Stimulated activated CD8-positive, alpha-beta memory T cell treated with anti-CD3 and anti-CD28 coated beads, Interleukin-7, amount 100 ng/mL, for 24 hours (primary cell): ENCODE data around the gene SPDEF.

Experiments used
- DNase-seq: peaks from one replicate; pipeline ENCODE4 v3.0.0-alpha.2; 2020; ENCODE audit warnings: low read depth

Gene SPDEF

DNA sequence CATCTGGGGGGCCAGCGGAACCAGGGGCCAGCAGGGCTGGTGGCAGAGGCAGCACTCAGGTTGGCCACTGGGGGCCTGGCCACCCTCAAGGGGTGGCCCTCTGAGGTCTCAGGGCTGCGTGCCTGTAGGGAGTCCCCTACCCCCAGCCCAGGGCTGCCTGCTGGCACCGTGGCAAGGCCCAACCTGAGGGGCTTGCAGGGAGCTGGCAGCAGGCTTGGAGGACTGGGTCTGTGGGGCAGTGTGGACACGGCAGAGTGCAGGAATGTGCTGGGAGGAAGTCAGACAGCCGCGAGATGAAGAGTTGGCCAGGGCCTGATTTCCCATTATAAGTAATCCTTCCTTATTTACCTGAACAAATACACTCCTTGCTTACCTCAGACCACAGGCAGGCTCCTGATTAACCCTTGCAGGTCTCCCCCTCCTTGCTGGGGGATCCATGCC is at the start of gene SPDEF:
SPDEF (minus strand) TSS at position 299 of the 441 bp plus-strand sequence. CDS start 11,874 bp downstream, outside the sequence.
- DNase-seq = no peak

DNA sequence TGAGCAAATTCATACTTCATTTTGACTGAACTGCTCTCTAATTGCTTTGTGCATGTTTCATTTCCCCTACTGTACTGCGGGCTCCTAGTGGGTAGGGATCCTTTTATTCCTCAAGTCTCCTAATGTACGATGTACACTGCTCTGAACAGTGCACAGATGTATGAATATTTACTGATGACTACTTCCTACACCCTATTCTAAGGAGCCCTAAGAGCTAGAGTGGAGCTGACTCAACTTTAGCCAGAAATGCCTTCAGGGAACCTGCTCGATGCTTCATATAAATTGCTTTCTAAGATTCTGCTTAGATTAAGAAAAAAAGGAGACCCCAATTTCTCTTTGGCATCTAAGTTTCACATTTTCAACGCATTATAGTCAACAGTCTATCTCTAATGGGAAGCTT is 47.6 kb upstream of the SPDEF start:
- DNase-seq = no peak

DNA sequence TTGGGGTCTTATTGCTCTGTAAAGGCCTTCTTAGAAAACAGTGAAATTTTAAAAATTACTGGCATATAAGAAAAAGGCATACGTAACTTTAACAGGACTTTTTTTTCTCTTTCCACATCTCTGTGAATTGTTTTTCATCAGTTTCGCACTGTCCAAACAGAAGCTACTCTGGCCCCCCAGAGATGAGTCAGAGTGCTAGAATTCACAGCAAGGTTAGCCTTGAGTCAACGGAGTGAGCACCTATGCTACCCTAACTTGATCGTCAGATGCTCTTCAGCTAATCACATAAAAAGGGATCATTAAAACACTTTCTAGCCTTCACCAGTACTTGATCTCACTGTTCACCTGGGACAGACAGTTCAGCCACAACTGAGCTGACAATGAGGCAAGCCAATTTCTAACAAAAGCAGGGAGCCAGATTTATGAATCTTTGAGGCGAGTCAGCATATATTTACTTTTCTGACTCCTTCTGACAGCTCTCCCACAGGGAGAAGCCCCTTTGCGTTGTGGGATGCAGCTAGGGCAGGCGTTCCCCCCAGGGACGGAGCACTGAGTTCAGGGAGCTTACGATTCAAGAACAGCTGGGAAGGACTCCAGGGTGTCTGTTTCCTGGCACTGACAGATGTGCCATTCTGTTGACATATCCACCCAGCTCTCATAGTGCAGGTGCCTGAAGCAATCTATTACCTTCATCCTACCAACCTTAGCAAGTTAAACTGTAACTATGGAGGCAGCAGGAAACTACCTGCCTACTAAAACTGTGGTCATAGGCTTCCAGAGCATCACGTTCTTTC is 46.4 kb upstream of the SPDEF start:
- DNase-seq = no peak

DNA sequence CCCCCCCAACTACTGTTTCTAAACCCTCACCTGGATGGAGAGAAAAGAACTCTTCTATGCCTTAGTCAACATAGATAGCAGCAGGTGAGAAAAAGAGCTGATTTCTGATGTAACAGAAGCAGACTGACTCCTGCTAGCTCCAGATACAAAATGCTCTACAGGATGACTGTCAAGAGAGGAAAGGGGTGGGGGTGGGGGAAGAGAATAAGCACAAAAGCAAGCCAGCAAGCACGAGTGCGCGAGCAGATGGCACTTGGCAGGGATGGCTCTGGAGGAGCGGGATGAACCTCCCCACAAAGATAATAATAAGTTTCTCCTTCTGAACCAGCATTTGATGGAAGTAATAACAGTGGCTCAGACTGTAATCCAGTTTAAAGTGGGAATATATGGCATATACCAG is 45.6 kb upstream of the SPDEF start:
- no peak for DNase-seq

DNA sequence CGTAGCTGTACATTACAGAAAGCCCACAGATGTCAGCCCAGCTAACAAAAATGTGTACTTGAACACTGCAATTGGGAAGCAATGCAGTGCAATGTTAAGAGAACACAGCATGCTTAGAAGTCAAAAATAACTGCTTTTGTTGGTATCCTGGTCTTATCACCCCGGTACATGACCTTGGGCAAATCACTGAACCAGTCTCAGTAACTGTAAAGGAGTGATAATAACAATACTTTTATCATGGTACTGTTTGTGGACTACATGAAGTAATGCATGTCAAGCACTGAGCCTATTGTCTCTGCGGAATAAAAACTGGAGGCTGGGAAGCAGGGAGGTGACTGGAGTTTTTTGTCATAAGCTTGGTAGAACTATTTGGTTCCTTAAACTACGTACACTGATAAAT is 44.7 kb upstream of the SPDEF start:
- DNase-seq = no peak

DNA sequence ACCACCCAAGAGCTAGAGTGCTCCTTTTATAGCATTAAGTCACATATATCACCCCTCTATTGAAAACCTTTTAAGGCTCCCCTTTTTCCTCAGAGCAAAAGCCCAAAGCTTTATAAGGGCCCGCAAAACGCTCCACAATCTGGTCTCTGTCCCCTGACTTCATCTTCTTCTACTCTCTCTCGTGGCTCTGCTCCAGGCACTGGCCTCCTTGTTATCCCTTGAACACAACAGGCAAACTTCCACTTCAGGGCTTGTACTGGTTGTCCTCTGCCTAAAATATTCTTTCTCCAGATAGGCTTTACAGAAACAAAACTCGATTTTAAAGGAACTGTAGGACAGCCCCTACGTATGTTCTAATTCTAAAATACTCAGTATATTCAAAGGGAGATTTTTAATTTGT is 44.0 kb upstream of the SPDEF start:
- DNase-seq = no peak

DNA sequence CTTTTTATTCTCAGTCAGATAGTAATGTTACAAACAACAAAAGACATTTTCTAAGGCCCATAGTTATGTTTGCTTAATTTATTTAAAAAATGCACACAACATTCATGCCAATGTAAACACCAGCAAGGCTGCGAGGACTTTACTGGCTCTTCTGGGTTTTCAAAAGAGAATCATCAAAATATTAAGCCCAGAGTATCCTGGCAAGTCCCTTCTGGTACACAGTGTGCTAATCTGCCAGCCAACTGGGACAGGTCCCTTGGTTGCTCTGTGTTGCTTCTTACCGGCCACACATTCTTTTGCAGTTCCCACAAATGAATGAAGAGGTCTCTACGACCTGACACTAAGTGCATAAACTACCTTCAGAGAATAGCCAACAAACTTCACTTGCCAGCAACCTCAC is 42.6 kb upstream of the SPDEF start:
- DNase-seq = no peak

DNA sequence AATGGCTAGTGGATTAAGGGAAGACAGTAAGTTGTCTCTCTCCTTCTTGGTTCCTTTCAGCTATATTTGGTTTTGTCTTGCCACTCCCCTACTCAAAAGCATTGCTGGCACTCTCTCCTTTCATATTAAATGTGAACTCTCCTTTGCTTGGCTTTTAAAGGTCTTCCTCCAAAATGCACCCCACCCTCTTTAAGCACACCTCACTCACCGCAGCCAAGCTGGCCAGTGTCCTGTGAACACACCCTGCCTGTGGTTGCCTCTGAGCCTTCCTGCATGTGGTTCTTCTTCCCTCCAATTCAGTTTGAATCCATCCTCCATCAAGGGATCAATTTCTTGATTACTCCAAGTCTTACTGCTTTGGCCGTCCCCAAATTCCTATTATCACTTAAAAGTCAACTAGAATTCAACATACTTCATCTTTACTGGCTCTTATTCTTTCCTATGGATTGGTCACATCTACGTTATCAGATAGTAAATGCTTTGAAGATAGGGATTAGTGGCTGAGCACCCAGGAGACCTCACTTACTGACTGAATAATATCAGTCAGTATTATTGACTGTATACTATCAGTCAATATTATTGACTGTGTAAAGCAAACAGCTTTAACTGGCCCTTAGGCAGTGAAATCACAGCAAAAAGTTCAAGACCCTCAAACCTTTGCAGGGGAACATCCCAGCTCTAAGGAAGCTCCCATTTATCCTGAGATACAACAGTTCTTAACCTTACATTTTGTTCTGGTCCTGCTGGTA is 41.6 kb upstream of the SPDEF start:
- DNase-seq = no peak

DNA sequence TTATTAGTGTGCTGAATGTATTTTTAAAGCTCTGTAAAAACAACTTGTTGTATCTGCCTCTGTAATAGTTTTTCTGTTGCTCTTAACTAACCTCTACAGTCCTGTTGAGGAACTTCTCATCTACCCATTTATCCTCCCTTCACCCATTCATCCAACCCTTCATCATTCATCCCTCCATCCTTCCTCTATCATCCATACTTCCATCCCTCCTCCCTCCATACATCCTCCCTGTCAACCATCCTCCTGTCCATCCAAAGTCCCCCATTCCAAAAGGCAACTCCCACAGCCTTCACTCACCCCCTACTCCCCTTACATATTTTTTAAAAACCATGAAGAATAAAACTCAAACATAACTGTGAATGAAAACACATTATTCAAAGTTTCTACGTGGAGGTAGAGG is 40.7 kb upstream of the SPDEF start:
- DNase-seq = no peak

DNA sequence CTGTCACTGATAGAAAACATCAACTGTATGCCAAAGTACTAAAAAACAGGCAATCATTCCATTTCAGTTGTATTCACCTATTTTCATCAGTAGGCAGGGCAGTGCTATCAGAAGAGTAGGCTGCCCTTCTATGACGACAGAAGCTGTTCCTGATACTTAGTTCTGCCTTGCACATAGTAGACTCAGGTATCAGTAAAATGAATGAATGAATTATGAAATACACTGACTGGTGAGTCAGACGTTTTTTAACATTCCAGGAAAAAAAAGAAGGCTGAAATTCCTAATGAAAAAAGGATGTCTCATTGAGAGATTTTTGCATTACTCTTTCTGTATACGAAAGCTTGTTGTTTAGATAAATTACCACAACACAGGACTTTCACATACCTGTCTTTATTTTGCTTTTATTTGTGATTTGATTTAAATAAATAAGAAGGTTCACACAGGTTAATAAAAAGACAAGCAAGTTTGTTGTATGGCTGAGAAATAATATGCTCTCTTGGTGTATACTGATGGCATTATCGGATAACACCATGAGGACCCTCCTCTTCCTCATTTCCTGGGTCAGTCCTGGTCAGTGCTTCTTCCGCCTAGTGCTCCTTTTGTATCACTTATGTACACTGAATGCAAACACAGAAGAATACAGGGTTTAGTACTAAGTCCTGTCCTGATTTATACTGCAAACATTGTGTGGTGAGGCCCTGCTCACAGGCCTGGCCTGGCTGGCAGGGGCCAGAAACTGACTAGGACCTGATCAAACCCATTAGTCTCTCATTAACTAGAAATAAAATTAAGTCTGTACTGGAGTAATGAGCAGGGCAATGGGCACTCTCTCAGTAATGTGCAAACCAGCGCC is 39.4 kb upstream of the SPDEF start:
- DNase-seq = no peak

DNA sequence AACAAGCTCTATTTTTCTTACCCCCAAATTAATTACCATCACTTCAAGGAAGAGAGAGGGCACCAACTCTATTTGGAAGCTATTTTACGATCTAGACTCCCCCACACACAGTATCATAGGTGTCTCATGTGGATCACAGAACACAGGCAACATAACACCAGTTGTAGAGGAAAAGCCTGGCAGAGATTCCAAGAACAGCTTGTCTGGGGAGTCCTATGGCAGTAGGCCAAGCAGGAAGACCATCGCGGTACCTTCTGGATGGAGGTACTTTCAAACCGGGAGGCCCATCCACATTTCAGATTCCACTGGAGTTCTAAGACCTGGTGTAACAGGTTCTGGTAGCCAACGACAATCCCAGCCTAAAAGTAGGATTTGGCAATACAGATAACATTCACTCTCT is 37.6 kb upstream of the SPDEF start:
- DNase-seq = no peak

DNA sequence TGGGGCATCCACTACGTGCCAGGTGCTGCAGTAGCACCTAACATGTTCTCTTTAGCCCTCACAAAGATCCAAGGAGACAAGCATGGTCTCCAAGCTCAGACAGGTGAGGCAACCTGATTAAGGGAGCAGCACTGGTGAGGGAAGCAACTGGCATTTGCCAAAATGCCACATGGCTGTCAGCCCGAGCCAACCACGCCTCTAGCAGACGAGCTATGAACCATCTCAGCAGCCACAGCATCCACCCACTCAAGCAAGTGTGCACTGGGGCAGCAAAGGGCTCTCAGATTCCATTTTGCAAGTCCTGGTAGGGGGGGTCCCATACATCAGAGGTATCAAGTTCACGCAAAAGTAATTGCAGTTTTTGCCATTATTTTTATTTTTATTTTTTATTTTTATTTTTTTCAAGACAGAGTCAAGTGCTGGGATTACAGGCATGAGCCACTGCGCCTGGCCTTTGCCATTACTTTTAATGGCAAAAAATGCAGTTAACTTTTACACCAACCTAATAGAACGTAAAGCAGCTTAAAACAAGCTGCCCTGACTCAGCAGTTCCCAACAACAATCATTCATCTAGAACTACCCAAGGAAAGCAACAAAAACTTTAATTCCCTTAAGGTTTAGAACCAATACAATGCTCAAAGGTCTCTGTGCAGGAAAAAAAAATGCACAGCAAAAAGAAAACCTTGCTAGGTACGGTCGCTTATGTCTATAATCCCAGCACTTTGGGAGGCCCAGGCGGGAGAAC is 36.3 kb upstream of the SPDEF start:
- no peak for DNase-seq

DNA sequence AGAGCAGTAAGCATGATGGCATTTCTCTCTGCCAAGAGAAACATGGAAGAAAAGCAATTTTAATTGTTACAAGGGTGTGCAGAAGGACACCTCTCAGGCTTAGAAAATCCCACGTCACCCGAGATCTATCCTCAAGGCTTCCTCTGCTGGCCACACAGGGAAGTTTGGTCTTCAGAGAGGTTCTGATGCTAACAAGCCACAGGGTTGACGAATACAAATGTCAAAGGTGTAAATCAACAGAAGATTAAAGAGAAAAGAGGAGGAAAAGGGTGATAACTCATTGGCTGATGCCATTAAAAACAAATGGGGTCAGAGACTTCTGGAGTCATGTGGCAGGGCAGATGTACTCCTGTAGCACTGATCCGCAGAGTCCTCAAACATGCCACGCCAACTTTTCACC is 33.6 kb upstream of the SPDEF start:
- no peak for DNase-seq

DNA sequence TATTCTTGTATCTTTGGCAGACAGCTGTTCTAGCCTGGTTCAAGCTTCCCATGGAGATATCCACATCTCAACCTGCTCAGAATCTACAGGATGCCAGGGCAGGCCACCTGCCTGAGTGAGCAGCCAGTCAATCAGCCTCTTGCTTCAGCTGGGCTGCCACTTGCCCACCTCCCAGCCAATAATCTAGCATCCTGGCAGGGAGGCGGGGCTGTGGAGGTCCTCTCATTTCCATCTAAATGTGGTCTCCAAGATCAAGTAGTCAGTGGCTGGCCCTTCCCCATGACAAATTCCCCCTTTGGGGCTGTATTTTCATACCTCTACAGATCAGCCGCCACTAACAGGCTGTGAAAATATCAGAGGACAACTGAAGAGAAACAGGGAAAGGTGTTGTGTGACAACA is 33.0 kb upstream of the SPDEF start:
- no peak for DNase-seq

DNA sequence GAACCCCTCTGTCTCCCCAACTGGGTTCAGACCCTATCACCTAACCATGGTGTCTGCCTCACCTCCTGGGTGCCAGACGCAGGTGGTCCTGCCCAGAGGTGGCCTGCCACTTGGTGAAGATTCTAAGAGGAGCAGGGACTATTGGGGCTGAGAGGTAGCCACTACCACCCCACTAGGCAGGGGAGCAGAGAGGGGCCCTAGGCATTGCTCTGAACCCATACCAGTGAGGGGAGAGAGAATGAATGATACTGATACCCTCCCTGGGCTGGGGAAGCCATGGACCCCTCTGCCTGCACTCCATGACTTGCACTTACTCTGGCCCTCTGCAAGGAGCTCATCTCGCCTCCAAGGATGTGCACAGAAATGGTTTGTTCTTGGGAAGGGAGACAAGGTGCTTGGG is 31.7 kb upstream of the SPDEF start:
- no peak for DNase-seq

DNA sequence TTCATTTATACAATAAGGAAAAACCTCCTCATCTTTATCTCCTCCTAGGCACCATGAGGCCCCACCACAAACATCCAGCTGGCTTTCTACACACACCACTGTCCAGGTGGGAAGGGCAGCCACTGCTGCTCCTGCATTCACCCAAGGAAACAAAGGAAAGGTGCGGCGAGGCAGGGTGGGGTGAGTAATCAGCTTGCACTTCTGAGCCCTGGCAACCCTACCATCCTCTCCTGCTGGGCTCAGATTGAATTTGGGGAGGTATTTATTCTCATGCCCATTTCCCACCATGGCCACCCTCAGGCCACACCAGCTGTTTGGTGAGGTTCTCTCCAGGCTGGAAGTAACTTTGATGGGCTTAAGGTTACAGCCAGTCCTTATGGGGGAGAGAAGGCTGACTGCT is 31.2 kb upstream of the SPDEF start:
- DNase-seq = no peak

DNA sequence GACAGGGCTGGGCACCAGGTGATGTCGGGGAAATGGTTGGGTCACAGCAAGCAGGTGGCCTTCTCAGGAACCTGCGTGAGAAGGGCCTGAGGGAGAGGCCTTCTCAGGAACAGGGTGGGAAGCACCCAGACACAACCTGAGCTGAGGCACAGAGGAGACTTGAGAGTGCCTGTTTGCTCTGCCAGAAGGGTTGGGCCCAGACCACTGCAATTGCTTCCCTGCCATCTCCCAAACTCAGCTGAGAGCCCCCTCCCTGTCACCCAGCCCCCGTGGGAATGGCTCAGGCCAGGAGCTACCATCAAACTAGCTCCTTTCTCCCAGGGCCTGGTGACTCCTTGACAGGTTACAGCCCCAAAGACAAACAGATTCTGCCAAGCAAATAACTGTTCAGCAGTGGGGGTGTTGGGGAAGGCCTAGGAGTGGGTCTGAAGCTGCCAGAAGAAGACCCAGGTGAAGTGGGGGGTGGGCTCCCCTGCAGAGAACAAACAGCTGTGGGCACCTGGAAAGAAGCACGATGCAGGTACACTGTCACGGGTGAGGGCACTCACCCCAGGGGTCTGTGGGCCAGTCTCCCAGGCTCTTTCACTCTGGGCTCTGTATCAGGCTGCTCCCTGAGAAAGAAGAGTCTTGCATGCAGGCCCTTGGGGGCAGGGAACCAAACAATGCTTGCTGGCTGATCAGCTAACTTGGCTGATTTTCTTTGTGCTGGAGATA is 30.4 kb upstream of the SPDEF start:
- no peak for DNase-seq

DNA sequence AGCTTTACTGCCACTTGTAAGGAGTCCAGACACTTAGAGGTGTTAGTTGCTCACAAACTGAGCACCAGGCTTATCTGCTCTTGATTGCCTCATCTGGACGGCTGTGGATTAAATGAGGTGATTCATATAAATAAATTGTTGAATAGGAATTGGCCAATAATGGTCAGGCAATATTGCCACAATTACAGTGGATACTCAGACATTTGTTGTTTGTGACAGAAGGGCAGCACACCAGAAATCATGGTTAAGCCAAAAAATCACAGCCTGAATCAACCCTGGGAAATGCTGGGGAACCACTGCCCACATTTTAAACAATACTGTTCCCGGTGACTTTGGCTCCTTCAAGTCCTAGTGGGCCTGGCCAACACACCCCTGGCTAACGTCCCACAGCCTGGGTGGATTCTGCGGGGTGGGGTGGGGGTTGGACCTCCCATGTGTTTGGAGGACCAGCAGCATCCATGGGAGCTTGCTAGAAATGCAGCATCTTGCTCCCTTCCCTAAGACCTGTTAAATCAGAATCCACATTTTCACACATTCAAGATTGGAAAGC is 29.5 kb upstream of the SPDEF start:
- DNase-seq = no peak

DNA sequence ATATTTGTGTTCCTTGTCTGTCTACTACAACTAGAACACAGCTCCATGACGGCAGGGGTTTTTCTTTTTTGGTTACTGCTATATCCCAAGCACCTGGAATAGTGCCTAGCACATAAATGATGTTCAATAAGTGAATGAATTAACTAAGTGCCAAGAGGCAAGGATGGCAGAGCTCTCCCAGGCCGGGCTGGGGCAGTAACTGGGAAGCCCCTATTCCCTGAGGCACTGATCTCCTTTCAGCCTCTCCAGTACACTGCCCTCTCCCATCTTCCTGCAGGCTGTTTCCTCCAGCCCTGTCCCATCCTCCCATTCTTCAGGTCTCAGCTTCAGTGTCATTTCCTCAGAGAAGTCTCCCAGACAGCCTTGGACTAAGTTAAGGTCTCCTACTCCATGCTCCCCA is 29.0 kb upstream of the SPDEF start:
- no peak for DNase-seq

DNA sequence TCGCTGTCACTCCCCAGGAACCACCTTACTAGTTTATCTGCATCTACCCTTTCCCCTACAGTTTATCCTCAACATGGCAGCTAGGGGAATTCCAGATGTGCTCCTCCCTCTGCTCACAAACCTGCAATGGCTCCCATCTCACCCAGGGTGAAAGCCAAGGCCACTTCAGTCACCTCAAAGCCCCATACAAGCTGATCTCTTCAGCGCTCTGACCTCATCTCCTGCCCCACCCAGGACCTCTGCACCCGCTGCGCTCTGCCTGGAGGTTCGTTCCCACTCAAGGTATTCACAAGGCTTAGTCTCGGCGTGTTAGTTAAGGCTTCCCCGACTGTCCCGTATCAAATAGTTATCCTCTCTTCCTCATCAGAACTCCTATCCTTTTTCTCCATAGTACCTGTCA is 28.6 kb upstream of the SPDEF start:
- no peak for DNase-seq
